Endodermal cell (in vitro differentiated cells): ENCODE results near the gene COL1A2. TPM values are rescaled to one million over a fixed set of nuclear protein-coding genes. Genes with fewer than 3 reads are reported as not detected.

Source experiments
- DNase-seq: peaks from one replicate; pipeline ENCODE4 v3.0.0-alpha.2; 2017
- H3K27ac ChIP-seq: 2 replicates; pipeline ENCODE4 v1.5.1; 2013; ENCODE audit warnings: mild to moderate bottlenecking, low read depth, low read length, moderate library complexity
- H3K27me3 ChIP-seq: 2 replicates; pipeline ENCODE4 v1.6.1; 2013; ENCODE audit warnings: mild to moderate bottlenecking, low read length, moderate library complexity; ENCODE audit not compliant: insufficient read depth, control insufficient read depth, poor library complexity, severe bottlenecking
- H3K36me3 ChIP-seq: 2 replicates; pipeline ENCODE4 v1.7.0; 2013; ENCODE audit warnings: mild to moderate bottlenecking, low read length, moderate library complexity; ENCODE audit not compliant: control insufficient read depth, insufficient read depth
- H3K4me1 ChIP-seq: one replicate; pipeline ENCODE4 v1.7.0; 2013; ENCODE audit warnings: low read length; ENCODE audit not compliant: control insufficient read depth, insufficient read depth
- H3K4me3 ChIP-seq: 2 replicates; pipeline ENCODE4 v1.5.1; 2013; ENCODE audit warnings: mild to moderate bottlenecking, low read length, moderate library complexity
- H3K9ac ChIP-seq: 2 replicates; pipeline ENCODE4 v1.6.1; 2013; ENCODE audit warnings: mild to moderate bottlenecking, low read length, moderate library complexity; ENCODE audit not compliant: poor library complexity, severe bottlenecking; ENCODE audit errors: extremely low read depth
- H3K9me3 ChIP-seq: 2 replicates; pipeline ENCODE4 v1.6.1; 2013; ENCODE audit warnings: mild to moderate bottlenecking, low read length, moderate library complexity; ENCODE audit not compliant: control insufficient read depth
- H3K27ac Mint-ChIP-seq: 2 replicates; pipeline ENCODE4 v1.8.0; 2020; ENCODE audit warnings: mixed read lengths
- H3K27me3 Mint-ChIP-seq: 2 replicates; pipeline ENCODE4 v1.8.0; 2021; ENCODE audit warnings: mild to moderate bottlenecking, mixed read lengths; ENCODE audit not compliant: insufficient read depth
- H3K36me3 Mint-ChIP-seq: 2 replicates; pipeline ENCODE4 v1.8.0; 2020; ENCODE audit warnings: low read depth, mixed read lengths
- H3K4me1 Mint-ChIP-seq: 2 replicates; pipeline ENCODE4 v1.8.0; 2020; ENCODE audit warnings: mixed read lengths
- H3K4me3 Mint-ChIP-seq: 2 replicates; pipeline ENCODE4 v1.8.0; 2020; ENCODE audit warnings: mild to moderate bottlenecking, moderate library complexity, mixed read lengths
- H3K9me3 Mint-ChIP-seq: 2 replicates; pipeline ENCODE4 v1.8.0; 2020; ENCODE audit warnings: mild to moderate bottlenecking, mixed read lengths
- CTCF ChIP-seq: fragments of 200-600 bp; sonication (generic); conservative IDR thresholded peaks from 2 replicates; pipeline ENCODE4 v1.5.0; 2021; ENCODE audit warnings: antibody characterized with exemption, mild to moderate bottlenecking
- WGBS, 2 experiments: methylation state at CpG; one replicate each; pipeline versions ENCODE4 v1.1.5 to v1.1.7; 2013; ENCODE audit warnings: missing lambda C conversion rate in 2 of 2, mixed read lengths in 1 of 2; ENCODE audit not compliant: insufficient coverage in 1 of 2, insufficient read length in 1 of 2; 5-methylcytosine and 5-hydroxymethylcytosine counted together
- total RNA-seq, 2 donors: library from RNA; stranded (reverse); fragmentation: NEBNext Ultra II Directional in 1 of 2; extraction: Animal tissue kit (Norgen Biotek cat#: 25700) in 1 of 2; gene quantifications; 2 replicates in 1 of 2; 3 replicates in 1 of 2; pipeline ENCODE4 v1.2.1, GENCODE V29; 2021

The COL1A2 gene
- total RNA-seq, 2 donors from 2014 or later: 42.2 to 99.7 TPM

GRCh38 chr7:94444813-94445212, 50.1 kb downstream of the COL1A2 start:
- no peaks in the 10 kb centered on the region for H3K9me3 ChIP-seq
- Mint-ChIP-seq H3K4me1 (peaks cover 30% of the 10 kb centered on the region), H3K36me3 (no peaks in the 10 kb centered on the region), H3K9me3 (peaks cover 3% of the 10 kb centered on the region), H3K27me3 (no peaks in the 10 kb centered on the region), H3K4me3 (no peak overlapping the region), H3K27ac (no peak overlapping the region)
- TF ChIP-seq CTCF: no peak
- H3K36me3 ChIP-seq: no peaks in the 10 kb centered on the region
- peaks cover 6% of the 10 kb centered on the region for H3K4me1 ChIP-seq
- no peaks in the 10 kb centered on the region for H3K27me3 ChIP-seq
- H3K4me3 ChIP-seq: peak overlapping the region; percentile 51
- DNase-seq: no peak
- no peak overlapping the region for H3K9ac ChIP-seq
- no peak overlapping the region for H3K27ac ChIP-seq
- 83 to 91% methylated on average over 2 of the region's 2 CpGs for WGBS, 2 experiments

GRCh38 chr7:94445696-94446194, 51.0 kb downstream of the COL1A2 start:
- Histone ChIP-seq H3K4me1 (peaks cover 6% of the 10 kb centered on the region), H3K9me3 (no peaks in the 10 kb centered on the region), H3K27me3 (no peaks in the 10 kb centered on the region), H3K9ac (no peak overlapping the region), H3K36me3 (no peaks in the 10 kb centered on the region), H3K27ac (no peak overlapping the region), H3K4me3 (peak overlapping the region; percentile 51)
- Mint-ChIP-seq H3K4me1 (peaks cover 26% of the 10 kb centered on the region), H3K27ac (no peak overlapping the region), H3K9me3 (peaks cover 3% of the 10 kb centered on the region), H3K4me3 (peak overlapping the region; percentile 0), H3K27me3 (no peaks in the 10 kb centered on the region), H3K36me3 (no peaks in the 10 kb centered on the region)
- no peak for DNase-seq
- 80 to 88% methylated on average over 1 to 2 of the region's 2 CpGs for WGBS, 2 experiments
- no peak for TF ChIP-seq CTCF

GRCh38 chr7:94446308-94446707, 51.6 kb downstream of the COL1A2 start:
- H3K4me3 Mint-ChIP-seq: no peak overlapping the region
- Histone ChIP-seq H3K27ac (no peak overlapping the region), H3K9me3 (no peaks in the 10 kb centered on the region), H3K9ac (no peak overlapping the region), H3K27me3 (no peaks in the 10 kb centered on the region), H3K4me1 (peaks cover 6% of the 10 kb centered on the region), H3K36me3 (no peaks in the 10 kb centered on the region), H3K4me3 (no peak overlapping the region)
- no peaks in the 10 kb centered on the region for H3K27me3 Mint-ChIP-seq
- 87 to 100% methylated on average over 3 to 5 of the region's 5 CpGs for WGBS, 2 experiments
- H3K27ac Mint-ChIP-seq: no peak overlapping the region
- no peak for DNase-seq
- TF ChIP-seq CTCF: no peak
- H3K36me3 Mint-ChIP-seq: no peaks in the 10 kb centered on the region
- H3K4me1 Mint-ChIP-seq: peaks cover 30% of the 10 kb centered on the region
- peaks cover 3% of the 10 kb centered on the region for H3K9me3 Mint-ChIP-seq
